ENCODE measurements around the gene RTCA.

RTCA gene

DNA sequence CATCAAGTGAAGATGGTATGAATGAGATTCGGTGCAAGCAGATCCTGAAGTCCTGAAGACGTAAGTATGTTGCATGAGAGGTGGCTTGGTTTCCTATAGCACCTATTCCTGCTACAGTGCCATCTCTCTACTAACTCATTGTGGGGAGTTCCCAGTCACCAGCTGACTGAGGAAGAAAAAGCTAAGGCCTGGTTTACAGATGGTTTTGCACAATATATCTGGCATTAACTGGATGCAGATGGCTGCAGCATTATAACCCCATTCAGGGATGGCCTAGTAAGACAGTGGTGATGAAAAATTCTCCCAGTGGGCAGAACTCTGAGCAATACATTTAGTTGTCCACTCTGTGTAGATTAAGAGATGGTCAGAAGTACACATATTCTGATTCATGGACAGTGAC is 36.7 kb downstream of the RTCA start:
- H3K27me3 ChIP-seq (ENCODE audit: control insufficient read depth, insufficient read depth, low read length, poor library complexity, severe bottlenecking) = no peaks in the 10 kb centered on the region
- no peak overlapping the region for H3K27ac ChIP-seq (ENCODE audit: insufficient read depth, low read depth, low read length, poor library complexity, severe bottlenecking)
- no peaks in the 10 kb centered on the region for H3K36me3 ChIP-seq (ENCODE audit: control insufficient read depth, insufficient read depth, low read length)
- H3K4me1 ChIP-seq (ENCODE audit: control insufficient read depth, insufficient read depth, low read length) = peaks cover 10% of the 10 kb centered on the region
- H3K9me3 ChIP-seq (ENCODE audit: control insufficient read depth, low read length) = no peaks in the 10 kb centered on the region
- no peak overlapping the region for H3K4me3 ChIP-seq (ENCODE audit: insufficient read depth, low read depth, low read length)
- WGBS, 2 experiments = 93 to 97% methylated on average over 2 of the region's 2 CpGs

DNA sequence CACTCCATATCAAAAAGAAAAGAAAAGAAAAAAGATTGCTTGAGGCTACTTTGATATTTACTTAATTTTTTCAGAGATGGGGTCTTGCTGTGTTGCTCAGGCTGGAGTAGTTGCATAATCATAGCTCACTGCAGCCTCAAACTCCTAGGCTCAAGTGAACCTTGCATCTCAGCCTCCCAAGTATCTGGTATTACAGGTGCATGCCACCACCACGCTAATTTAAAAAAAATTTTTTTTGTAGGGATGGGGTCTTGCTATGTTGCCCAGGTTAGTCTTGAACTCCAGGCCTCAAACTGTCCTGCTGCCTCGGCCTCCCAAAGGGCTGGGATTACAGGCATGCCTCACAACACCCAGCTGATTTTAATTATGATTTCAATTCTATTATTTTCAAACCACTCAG is 38.2 kb downstream of the RTCA start:
- Histone ChIP-seq H3K4me1 (ENCODE audit: control insufficient read depth, insufficient read depth, low read length) (peaks cover 10% of the 10 kb centered on the region), H3K27me3 (ENCODE audit: control insufficient read depth, insufficient read depth, low read length, poor library complexity, severe bottlenecking) (no peaks in the 10 kb centered on the region), H3K9me3 (ENCODE audit: control insufficient read depth, low read length) (no peaks in the 10 kb centered on the region), H3K36me3 (ENCODE audit: control insufficient read depth, insufficient read depth, low read length) (no peaks in the 10 kb centered on the region), H3K27ac (ENCODE audit: insufficient read depth, low read depth, low read length, poor library complexity, severe bottlenecking) (no peak overlapping the region), H3K4me3 (ENCODE audit: insufficient read depth, low read depth, low read length) (no peak overlapping the region)
- 89 to 100% methylated on average over 2 of the region's 2 CpGs for WGBS, 2 experiments

DNA sequence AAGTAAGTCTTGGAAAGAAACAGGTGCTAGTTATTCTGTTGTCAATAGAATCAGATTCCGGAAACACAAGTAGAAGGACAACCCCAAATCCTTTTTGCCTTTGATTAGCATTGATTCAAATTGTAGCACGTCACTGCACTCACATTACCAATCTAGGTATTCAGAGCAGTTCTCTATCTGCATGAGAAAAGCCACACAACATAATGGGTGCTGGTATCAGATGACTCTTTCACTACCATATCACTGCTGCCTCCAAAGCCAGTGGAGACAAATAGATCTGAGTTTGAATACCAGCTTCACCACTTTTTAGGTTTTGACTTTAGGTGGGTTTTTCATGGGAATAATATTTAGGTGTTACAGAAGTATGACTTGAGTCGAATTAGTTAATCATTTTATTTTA is 38.9 kb downstream of the RTCA start:
- H3K4me1 ChIP-seq (ENCODE audit: control insufficient read depth, insufficient read depth, low read length) = peaks cover 10% of the 10 kb centered on the region
- no peak overlapping the region for H3K27ac ChIP-seq (ENCODE audit: insufficient read depth, low read depth, low read length, poor library complexity, severe bottlenecking)
- WGBS, 2 experiments = 62 to 69% methylated on average over 2 of the region's 3 CpGs
- H3K4me3 ChIP-seq (ENCODE audit: insufficient read depth, low read depth, low read length) = no peak overlapping the region
- no peaks in the 10 kb centered on the region for H3K27me3 ChIP-seq (ENCODE audit: control insufficient read depth, insufficient read depth, low read length, poor library complexity, severe bottlenecking)
- H3K36me3 ChIP-seq (ENCODE audit: control insufficient read depth, insufficient read depth, low read length) = no peaks in the 10 kb centered on the region
- no peaks in the 10 kb centered on the region for H3K9me3 ChIP-seq (ENCODE audit: control insufficient read depth, low read length)

- peaks cover under 1% of the 10 kb centered on the region for H3K4me1 ChIP-seq (ENCODE audit: control insufficient read depth, insufficient read depth, low read length)
- H3K27ac ChIP-seq (ENCODE audit: insufficient read depth, low read depth, low read length, poor library complexity, severe bottlenecking) = no peak overlapping the region
- no peaks in the 10 kb centered on the region for H3K9me3 ChIP-seq (ENCODE audit: control insufficient read depth, low read length)
- no peaks in the 10 kb centered on the region for H3K36me3 ChIP-seq (ENCODE audit: control insufficient read depth, insufficient read depth, low read length)
- no peaks in the 10 kb centered on the region for H3K27me3 ChIP-seq (ENCODE audit: control insufficient read depth, insufficient read depth, low read length, poor library complexity, severe bottlenecking)
- no peak overlapping the region for H3K4me3 ChIP-seq (ENCODE audit: insufficient read depth, low read depth, low read length)
- 98 to 100% methylated on average over 1 to 3 of the region's 3 CpGs for whole genome bisulfite sequencing, 2 experiments
These were observed 39.9 kb downstream of the RTCA start for GRCh38 chr1:100305954-100306353.

DNA sequence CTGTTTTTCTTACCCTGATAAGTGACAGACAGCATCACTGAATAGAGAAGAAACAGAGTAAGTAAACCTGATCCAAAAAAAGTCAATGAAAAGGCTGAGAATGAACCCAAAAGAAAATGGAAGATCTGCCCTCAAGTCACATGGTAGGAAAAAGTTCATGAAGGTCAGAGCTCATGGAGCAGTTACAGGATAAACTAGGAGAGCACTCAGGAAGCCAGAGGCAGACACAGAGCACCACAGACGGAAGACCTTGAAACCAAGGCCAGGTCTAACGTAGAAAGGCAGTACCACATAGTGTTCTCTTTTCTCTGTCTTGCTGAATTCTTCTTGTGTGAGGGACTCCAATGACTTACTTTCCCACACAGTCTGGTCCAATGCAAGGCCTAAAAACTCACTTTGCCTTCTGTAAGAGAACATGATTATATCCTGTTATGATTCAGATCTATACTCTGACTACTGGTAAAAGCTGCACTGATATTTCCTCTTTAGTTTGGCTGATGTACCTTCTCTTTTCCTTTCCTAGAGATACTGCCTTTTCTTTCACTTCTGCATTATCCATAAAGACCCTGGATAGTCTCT is 40.8 kb downstream of the RTCA start:
- no peaks in the 10 kb centered on the region for H3K9me3 ChIP-seq (ENCODE audit: control insufficient read depth, low read length)
- no peak overlapping the region for H3K27ac ChIP-seq (ENCODE audit: insufficient read depth, low read depth, low read length, poor library complexity, severe bottlenecking)
- no peaks in the 10 kb centered on the region for H3K4me1 ChIP-seq (ENCODE audit: control insufficient read depth, insufficient read depth, low read length)
- H3K27me3 ChIP-seq (ENCODE audit: control insufficient read depth, insufficient read depth, low read length, poor library complexity, severe bottlenecking) = no peaks in the 10 kb centered on the region
- 88% methylated on average over 2 of the region's 2 CpGs for WGBS, 2 experiments
- H3K4me3 ChIP-seq (ENCODE audit: insufficient read depth, low read depth, low read length) = no peak overlapping the region
- no peaks in the 10 kb centered on the region for H3K36me3 ChIP-seq (ENCODE audit: control insufficient read depth, insufficient read depth, low read length)

GRCh38 chr1:100308777-100309176 is 42.8 kb downstream of the RTCA start:
- Histone ChIP-seq H3K27ac (ENCODE audit: insufficient read depth, low read depth, low read length, poor library complexity, severe bottlenecking) (no peak overlapping the region), H3K9me3 (ENCODE audit: control insufficient read depth, low read length) (no peaks in the 10 kb centered on the region), H3K4me1 (ENCODE audit: control insufficient read depth, insufficient read depth, low read length) (no peaks in the 10 kb centered on the region), H3K4me3 (ENCODE audit: insufficient read depth, low read depth, low read length) (no peak overlapping the region), H3K27me3 (ENCODE audit: control insufficient read depth, insufficient read depth, low read length, poor library complexity, severe bottlenecking) (no peaks in the 10 kb centered on the region), H3K36me3 (ENCODE audit: control insufficient read depth, insufficient read depth, low read length) (no peaks in the 10 kb centered on the region)
- 94 to 100% methylated on average over 1 of the region's 2 CpGs for WGBS, 2 experiments

DNA sequence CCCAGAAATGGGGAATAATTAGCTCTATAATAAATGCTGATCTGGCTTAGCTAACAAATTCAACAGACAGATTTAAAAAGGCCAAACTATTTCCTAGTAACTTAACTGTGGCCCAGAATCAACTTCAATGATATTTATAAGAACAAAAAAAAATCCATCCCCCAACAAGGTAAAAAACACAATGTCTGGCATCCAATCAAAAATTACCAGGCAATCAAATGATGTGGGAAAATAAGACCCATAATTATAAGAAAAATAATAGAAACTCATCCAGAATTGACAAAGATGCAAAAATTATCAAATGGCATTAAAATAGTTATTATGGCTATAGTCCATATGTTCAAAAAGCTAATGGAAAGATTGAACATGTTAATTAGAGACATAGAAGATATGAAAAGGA is 43.8 kb downstream of the RTCA start:
- Histone ChIP-seq H3K4me1 (ENCODE audit: control insufficient read depth, insufficient read depth, low read length) (no peaks in the 10 kb centered on the region), H3K9me3 (ENCODE audit: control insufficient read depth, low read length) (no peaks in the 10 kb centered on the region), H3K36me3 (ENCODE audit: control insufficient read depth, insufficient read depth, low read length) (no peaks in the 10 kb centered on the region), H3K27ac (ENCODE audit: insufficient read depth, low read depth, low read length, poor library complexity, severe bottlenecking) (no peak overlapping the region), H3K27me3 (ENCODE audit: control insufficient read depth, insufficient read depth, low read length, poor library complexity, severe bottlenecking) (no peaks in the 10 kb centered on the region), H3K4me3 (ENCODE audit: insufficient read depth, low read depth, low read length) (no peak overlapping the region)

DNA sequence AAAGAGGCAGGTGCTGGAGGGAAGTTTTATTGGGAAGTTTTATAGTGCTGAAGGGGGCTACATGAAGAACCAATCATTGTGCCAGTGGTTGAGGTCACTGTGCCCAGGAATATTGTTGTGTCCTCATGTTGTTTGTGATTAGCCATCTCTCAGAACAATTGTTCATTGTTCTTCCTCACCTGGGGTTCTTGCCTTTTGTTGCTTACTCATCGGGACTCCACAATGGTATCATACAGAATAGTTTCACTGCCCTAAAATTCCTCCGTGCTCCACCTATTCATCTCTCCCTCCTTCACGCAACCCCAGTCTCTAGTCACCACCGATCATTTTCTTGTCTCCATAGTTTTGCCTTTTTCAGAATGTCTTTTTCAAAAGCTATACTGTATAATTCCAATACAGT is 47.4 kb downstream of the RTCA start:
- H3K36me3 ChIP-seq (ENCODE audit: control insufficient read depth, insufficient read depth, low read length) = no peaks in the 10 kb centered on the region
- H3K4me3 ChIP-seq (ENCODE audit: insufficient read depth, low read depth, low read length) = no peak overlapping the region
- no peaks in the 10 kb centered on the region for H3K9me3 ChIP-seq (ENCODE audit: control insufficient read depth, low read length)
- H3K27me3 ChIP-seq (ENCODE audit: control insufficient read depth, insufficient read depth, low read length, poor library complexity, severe bottlenecking) = no peaks in the 10 kb centered on the region
- 66 to 73% methylated on average over 4 of the region's 4 CpGs for WGBS, 2 experiments
- H3K4me1 ChIP-seq (ENCODE audit: control insufficient read depth, insufficient read depth, low read length) = no peaks in the 10 kb centered on the region
- no peak overlapping the region for H3K27ac ChIP-seq (ENCODE audit: insufficient read depth, low read depth, low read length, poor library complexity, severe bottlenecking)

- H3K27ac ChIP-seq (ENCODE audit: insufficient read depth, low read depth, low read length, poor library complexity, severe bottlenecking) = no peak overlapping the region
- H3K4me1 ChIP-seq (ENCODE audit: control insufficient read depth, insufficient read depth, low read length) = no peaks in the 10 kb centered on the region
- no peaks in the 10 kb centered on the region for H3K9me3 ChIP-seq (ENCODE audit: control insufficient read depth, low read length)
- no peaks in the 10 kb centered on the region for H3K36me3 ChIP-seq (ENCODE audit: control insufficient read depth, insufficient read depth, low read length)
- no peaks in the 10 kb centered on the region for H3K27me3 ChIP-seq (ENCODE audit: control insufficient read depth, insufficient read depth, low read length, poor library complexity, severe bottlenecking)
- H3K4me3 ChIP-seq (ENCODE audit: insufficient read depth, low read depth, low read length) = no peak overlapping the region
These were observed 50.6 kb downstream of the RTCA start for GRCh38 chr1:100316622-100317021.

GRCh38 chr1:100320311-100321099 is 54.5 kb downstream of the RTCA start:
- 92 to 93% methylated on average over 2 of the region's 2 CpGs for WGBS, 2 experiments
- no peaks in the 10 kb centered on the region for H3K36me3 ChIP-seq (ENCODE audit: control insufficient read depth, insufficient read depth, low read length)
- no peaks in the 10 kb centered on the region for H3K9me3 ChIP-seq (ENCODE audit: control insufficient read depth, low read length)
- no peaks in the 10 kb centered on the region for H3K4me1 ChIP-seq (ENCODE audit: control insufficient read depth, insufficient read depth, low read length)
- no peak overlapping the region for H3K4me3 ChIP-seq (ENCODE audit: insufficient read depth, low read depth, low read length)
- H3K27me3 ChIP-seq (ENCODE audit: control insufficient read depth, insufficient read depth, low read length, poor library complexity, severe bottlenecking) = no peaks in the 10 kb centered on the region
- H3K27ac ChIP-seq (ENCODE audit: insufficient read depth, low read depth, low read length, poor library complexity, severe bottlenecking) = no peak overlapping the region

Measured in ectodermal cell (in vitro differentiated cells).